A673 (cell line): ENCODE measurements around the gene FICD.

Experiments used
- CTCF ChIP-seq: fragments of 300-800, 200-600 bp; sonication (generic); conservative IDR thresholded peaks from 2 replicates; pipeline ENCODE4 v1.5.1; 2017; ENCODE audit warnings: low read depth, mild to moderate bottlenecking, antibody characterized with exemption, low read length, moderate library complexity, mixed read lengths
- EZH2 ChIP-seq: fragments of 200-600 bp; sonication (generic); IDR thresholded peaks from 2 replicates; pipeline ENCODE4 v1.6.1; 2017; ENCODE audit warnings: borderline replicate concordance, low read depth, mild to moderate bottlenecking, mixed read lengths, antibody characterized with exemption, low read length; ENCODE audit not compliant: poor library complexity, severe bottlenecking

DNA sequence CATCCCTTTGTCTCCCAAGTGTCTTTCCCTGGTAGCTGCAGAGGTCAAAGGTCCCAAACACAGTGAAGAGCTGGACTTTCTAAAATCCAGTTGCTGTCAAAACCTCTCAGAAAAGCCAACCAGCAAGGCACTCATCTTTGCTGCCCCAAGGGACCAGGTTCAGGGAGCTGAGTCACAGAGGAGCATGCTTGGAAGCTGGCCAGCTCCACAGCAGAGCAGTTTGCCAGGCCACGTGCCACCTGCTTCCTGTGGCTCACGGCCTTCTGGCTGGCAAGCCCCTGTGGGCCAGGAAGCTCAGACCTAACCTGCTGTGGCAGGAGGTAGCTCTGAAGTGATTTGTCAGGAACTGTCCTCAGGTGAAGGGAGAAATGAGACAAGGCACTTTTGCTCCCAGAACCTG, 50.9 kb downstream of the FICD start:
- TF ChIP-seq CTCF (no peak), EZH2 (no peak)
